Naive B cell (primary cell): Measurements from ENCODE around the gene USP35. TPM values are rescaled to one million over a fixed set of nuclear protein-coding genes. Genes with fewer than 3 reads are reported as not detected.
A peak's percentile ranks its signal among the peaks of the same experiment; 100 is the strongest.

Experiments
- ATAC-seq, 2 donors: fragments of 150-1000 bp; cut with Tn5 transposase; 2 replicates each; pipeline ENCODE4 v1.10.0; 2021; ENCODE audit warnings: low read depth in 2 of 2, mild to moderate bottlenecking in 2 of 2, moderate library complexity in 2 of 2
- DNase-seq: peaks from one replicate; pipeline ENCODE4 v3.0.0; 2022
- H3K27ac Mint-ChIP-seq, 6 donors: one replicate each; pipeline ENCODE4 v1.8.0; 2020 to 2022; ENCODE audit warnings: mild to moderate bottlenecking in 6 of 6, mixed read lengths in 6 of 6, moderate library complexity in 5 of 6, inconsistent platforms in 2 of 6
- H3K27me3 Mint-ChIP-seq, 3 donors: one replicate each; pipeline ENCODE4 v1.8.0; 2021 to 2022; ENCODE audit warnings: mixed read lengths in 3 of 3, mild to moderate bottlenecking in 1 of 3
- H3K36me3 Mint-ChIP-seq, 2 donors: one replicate each; pipeline ENCODE4 v1.8.0; 2020 to 2022; ENCODE audit warnings: mixed read lengths in 2 of 2, inconsistent platforms in 1 of 2, mild to moderate bottlenecking in 1 of 2
- H3K4me1 Mint-ChIP-seq, 3 donors: one replicate each; pipeline ENCODE4 v1.8.0; 2020 to 2022; ENCODE audit warnings: mixed read lengths in 3 of 3, inconsistent platforms in 1 of 3, mild to moderate bottlenecking in 1 of 3, moderate library complexity in 1 of 3
- H3K4me3 Mint-ChIP-seq, 8 donors: one replicate each; pipeline ENCODE4 v1.8.0; 2020 to 2022; ENCODE audit warnings: mild to moderate bottlenecking in 8 of 8, mixed read lengths in 8 of 8, moderate library complexity in 8 of 8, inconsistent platforms in 2 of 8
- H3K9me3 Mint-ChIP-seq, 7 donors: one replicate each; pipeline ENCODE4 v1.8.0; 2020 to 2022; ENCODE audit warnings: mixed read lengths in 7 of 7, mild to moderate bottlenecking in 5 of 7, inconsistent platforms in 2 of 7, moderate library complexity in 1 of 7
- polyA plus RNA-seq, 6 donors: library from polyadenylated mRNA; unstranded; fragments of 300-500 nt; fragmentation: Illumina TruSeq; gene quantifications; one replicate each; pipeline ENCODE4 v1.2.3, GENCODE V29; 2021; ENCODE audit warnings: low read depth in 6 of 6

Gene USP35
- polyA plus RNA-seq, 6 donors from 2014 or later, result 0.11 to 0.76 (median 0.52) TPM; not detected in 1

DNA sequence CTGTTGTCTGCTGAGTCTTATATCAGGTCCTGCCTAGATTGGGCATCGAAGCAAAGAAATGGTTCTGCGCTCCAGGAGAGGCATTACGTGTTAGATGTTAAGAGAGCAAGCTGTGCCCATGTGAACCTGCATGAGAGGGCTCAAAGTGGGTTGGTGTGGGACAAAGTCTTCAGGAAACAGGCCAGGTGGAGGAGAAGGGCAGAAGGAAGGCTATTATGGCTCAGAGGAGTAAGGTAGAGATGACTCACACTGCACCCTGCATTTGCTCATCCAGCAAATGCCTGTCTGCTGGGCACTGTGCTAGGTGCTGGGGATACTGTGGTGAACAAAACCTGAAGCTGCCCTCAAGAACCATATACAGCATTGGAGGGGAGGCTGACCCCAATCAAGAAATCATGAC, 5.8 kb downstream of the USP35 start:
- DNase-seq (no peak), ATAC-seq (no peak)
- Mint-ChIP-seq H3K4me1 (peaks cover 19 to 32% (median 30%) of the 10 kb centered on the region in 3 donors), H3K27ac (peak overlapping the region in 1 of 6 donors; percentile 75), H3K4me3 (no peak overlapping the region), H3K27me3 (peaks cover 0 to 6% (median 0%) of the 10 kb centered on the region in 3 donors), H3K36me3 (no peaks in the 10 kb centered on the region), H3K9me3 (no peaks in the 10 kb centered on the region)

DNA sequence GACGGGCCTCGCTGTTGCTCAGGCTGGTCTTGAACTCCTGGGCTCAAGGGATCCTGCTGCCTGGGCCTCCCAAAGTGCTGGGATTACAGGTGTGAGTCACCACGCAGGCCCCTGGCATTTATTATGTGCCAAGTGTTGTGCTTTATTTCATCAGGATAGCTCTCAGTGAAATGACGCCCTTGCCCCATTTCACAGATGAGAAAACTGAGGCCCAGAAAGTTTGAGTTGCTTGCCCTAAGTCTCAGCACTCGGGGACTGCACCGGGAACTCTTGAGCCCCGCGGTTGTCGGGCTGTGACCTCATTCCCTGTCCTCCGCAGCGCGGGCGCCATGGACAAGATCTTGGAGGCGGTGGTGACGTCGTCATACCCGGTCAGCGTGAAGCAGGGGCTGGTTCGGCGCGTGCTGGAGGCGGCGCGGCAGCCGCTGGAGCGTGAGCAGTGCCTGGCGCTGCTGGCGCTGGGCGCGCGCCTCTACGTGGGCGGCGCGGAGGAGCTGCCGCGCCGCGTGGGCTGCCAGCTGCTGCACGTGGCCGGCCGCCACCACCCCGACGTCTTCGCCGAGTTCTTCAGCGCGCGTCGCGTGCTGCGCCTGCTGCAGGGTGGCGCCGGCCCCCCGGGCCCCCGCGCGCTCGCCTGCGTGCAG, 7.3 kb downstream of the USP35 start:
- DNase-seq (no peak), ATAC-seq (no peak)
- Mint-ChIP-seq H3K27me3 (peaks cover 0 to 6% (median 0%) of the 10 kb centered on the region in 3 donors), H3K27ac (no peak overlapping the region), H3K9me3 (no peaks in the 10 kb centered on the region), H3K36me3 (no peaks in the 10 kb centered on the region), H3K4me3 (peak overlapping the region in 1 of 8 donors; percentile 8), H3K4me1 (peaks cover 9 to 16% (median 15%) of the 10 kb centered on the region in 3 donors)

GRCh38 chr11:78196661-78197091, 8.0 kb downstream of the USP35 start:
- ATAC-seq (no peak), DNase-seq (no peak)
- Mint-ChIP-seq H3K4me1 (peaks cover 12 to 17% (median 13%) of the 10 kb centered on the region in 3 donors), H3K36me3 (no peaks in the 10 kb centered on the region), H3K4me3 (no peak overlapping the region), H3K9me3 (no peaks in the 10 kb centered on the region), H3K27me3 (peaks cover 0 to 6% (median 0%) of the 10 kb centered on the region in 3 donors), H3K27ac (no peak overlapping the region)

- Mint-ChIP-seq H3K36me3 (no peaks in the 10 kb centered on the region), H3K27me3 (peaks cover 0 to 6% (median 0%) of the 10 kb centered on the region in 3 donors), H3K9me3 (no peaks in the 10 kb centered on the region), H3K4me3 (no peak overlapping the region), H3K4me1 (peaks cover 19 to 26% (median 21%) of the 10 kb centered on the region in 3 donors), H3K27ac (no peak overlapping the region)
- DNase-seq, result no peak
- ATAC-seq, result no peak
Measured at GRCh38 chr11:78197816-78198215, 9.1 kb downstream of the USP35 start.

DNA sequence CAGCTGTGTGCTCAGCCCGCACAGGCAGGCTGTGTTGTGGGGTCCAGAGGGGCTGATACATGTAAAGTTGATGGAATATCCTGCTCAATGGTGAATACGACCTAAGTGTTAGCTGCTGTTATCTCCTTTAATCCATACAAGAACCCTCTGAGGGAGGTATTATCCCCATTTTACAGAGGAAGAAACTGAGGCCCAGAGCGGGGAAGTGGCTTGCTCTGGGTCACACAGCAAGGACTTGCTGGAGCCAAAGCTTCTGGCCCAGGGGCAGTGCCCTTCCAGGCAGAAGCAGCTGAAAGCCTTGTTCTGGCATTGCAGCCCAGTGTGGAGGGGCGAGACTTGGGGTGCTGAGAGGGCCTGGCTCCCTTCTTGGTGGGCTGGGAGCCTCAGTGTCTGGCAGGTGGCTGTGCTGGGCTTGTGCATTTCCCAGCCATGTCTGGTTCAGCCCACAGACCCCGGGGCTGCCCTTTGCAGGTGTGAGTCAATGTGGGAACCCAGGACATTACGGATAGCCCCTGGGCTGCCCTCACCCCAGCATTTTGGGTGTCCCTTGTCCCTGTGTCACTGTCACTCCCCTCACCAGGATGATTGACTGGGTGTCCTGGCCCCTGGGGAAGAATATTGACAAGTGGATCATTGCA, 10.4 kb downstream of the USP35 start:
- H3K27ac Mint-ChIP-seq, result no peak overlapping the region
- H3K36me3 Mint-ChIP-seq, result no peaks in the 10 kb centered on the region

DNA sequence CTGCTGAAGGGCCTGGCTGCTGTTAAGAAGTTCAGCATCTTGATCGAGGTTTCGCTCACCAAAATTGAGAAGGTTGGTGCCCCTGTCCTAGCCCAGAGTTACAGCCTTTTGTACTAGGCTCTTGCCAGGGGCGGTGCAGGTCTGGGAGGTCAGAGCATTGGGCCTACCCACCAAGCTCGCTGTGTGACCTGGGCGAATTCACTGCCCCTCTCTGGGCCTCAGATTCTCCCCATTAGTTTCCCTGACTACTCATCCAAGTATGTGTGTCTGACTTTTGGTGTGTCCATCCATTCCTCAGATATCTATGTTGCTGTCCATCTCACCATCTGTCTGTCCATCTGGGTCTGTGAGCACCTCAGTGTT, 10.9 kb downstream of the USP35 start:
- Mint-ChIP-seq H3K4me1 (peaks cover 21 to 24% (median 22%) of the 10 kb centered on the region in 3 donors), H3K36me3 (no peaks in the 10 kb centered on the region), H3K4me3 (no peak overlapping the region), H3K9me3 (no peaks in the 10 kb centered on the region), H3K27me3 (peaks cover 0 to 6% (median 0%) of the 10 kb centered on the region in 3 donors), H3K27ac (no peak overlapping the region)
- DNase-seq (no peak), ATAC-seq (no peak)

More for the DNA sequence above, 10.4 kb downstream of the USP35 start:
- Mint-ChIP-seq H3K4me3 (no peak overlapping the region), H3K27me3 (peaks cover 0 to 6% (median 0%) of the 10 kb centered on the region in 3 donors), H3K4me1 (peaks cover 21 to 24% (median 22%) of the 10 kb centered on the region in 3 donors), H3K9me3 (no peaks in the 10 kb centered on the region)
- DNase-seq (no peak), ATAC-seq (no peak)

- DNase-seq, result no peak
- H3K36me3 Mint-ChIP-seq, result no peaks in the 10 kb centered on the region
- peaks cover 21 to 24% (median 22%) of the 10 kb centered on the region in 3 donors for H3K4me1 Mint-ChIP-seq
- peaks cover 0 to 6% (median 0%) of the 10 kb centered on the region in 3 donors for H3K27me3 Mint-ChIP-seq
- H3K27ac Mint-ChIP-seq, result no peak overlapping the region
- no peak for ATAC-seq
- H3K9me3 Mint-ChIP-seq, result no peaks in the 10 kb centered on the region
- no peak overlapping the region for H3K4me3 Mint-ChIP-seq
Measured at GRCh38 chr11:78200061-78200460, 11.3 kb downstream of the USP35 start.

DNA sequence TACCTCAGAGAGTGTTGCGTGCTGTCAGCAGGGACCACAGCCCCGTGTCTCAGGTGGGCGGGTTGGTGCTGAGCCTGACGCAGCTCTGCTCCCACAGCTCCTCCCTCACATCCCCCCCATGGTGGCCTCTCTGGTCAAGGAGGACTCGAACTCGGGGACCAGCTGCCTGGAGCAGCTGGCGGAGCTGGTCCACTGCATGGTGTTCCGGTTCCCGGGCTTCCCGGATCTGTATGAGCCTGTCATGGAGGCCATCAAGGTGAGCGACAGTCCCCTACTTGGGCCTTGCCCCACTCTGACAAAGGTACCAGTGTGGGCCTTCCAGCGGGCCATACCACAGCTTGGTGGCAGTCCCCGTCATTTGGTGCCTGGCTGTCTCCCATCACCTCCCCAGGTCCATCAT, 11.8 kb downstream of the USP35 start:
- Mint-ChIP-seq H3K4me1 (peaks cover 21 to 24% (median 22%) of the 10 kb centered on the region in 3 donors), H3K27ac (no peak overlapping the region), H3K27me3 (peaks cover 0 to 6% (median 0%) of the 10 kb centered on the region in 3 donors), H3K9me3 (no peaks in the 10 kb centered on the region), H3K36me3 (no peaks in the 10 kb centered on the region), H3K4me3 (no peak overlapping the region)
- no peak for DNase-seq
- no peak for ATAC-seq

- Mint-ChIP-seq H3K4me1 (peaks cover 21 to 24% (median 22%) of the 10 kb centered on the region in 3 donors), H3K9me3 (no peaks in the 10 kb centered on the region), H3K36me3 (no peaks in the 10 kb centered on the region), H3K27ac (peak overlapping the region; percentile 34 to 94 (median 78)), H3K27me3 (peaks cover 0 to 6% (median 0%) of the 10 kb centered on the region in 3 donors), H3K4me3 (peak overlapping the region in 1 of 8 donors; percentile 7)
- DNase-seq, result no peak
- no peak for ATAC-seq
Measured at GRCh38 chr11:78201096-78201818, 12.5 kb downstream of the USP35 start.

- H3K4me3 Mint-ChIP-seq, result peak overlapping the region in 7 of 8 donors; percentile 3 to 76 (median 17)
- H3K27me3 Mint-ChIP-seq, result no peaks in the 10 kb centered on the region
- no peaks in the 10 kb centered on the region for H3K36me3 Mint-ChIP-seq
- DNase-seq, result peak; percentile 18
- H3K4me1 Mint-ChIP-seq, result peaks cover 21 to 24% (median 22%) of the 10 kb centered on the region in 3 donors
- peak; percentile 54 to 63 for ATAC-seq
- H3K27ac Mint-ChIP-seq, result peak overlapping the region; percentile 43 to 90 (median 84)
- H3K9me3 Mint-ChIP-seq, result no peaks in the 10 kb centered on the region
Measured at GRCh38 chr11:78202733-78203167, 14.0 kb downstream of the USP35 start.

DNA sequence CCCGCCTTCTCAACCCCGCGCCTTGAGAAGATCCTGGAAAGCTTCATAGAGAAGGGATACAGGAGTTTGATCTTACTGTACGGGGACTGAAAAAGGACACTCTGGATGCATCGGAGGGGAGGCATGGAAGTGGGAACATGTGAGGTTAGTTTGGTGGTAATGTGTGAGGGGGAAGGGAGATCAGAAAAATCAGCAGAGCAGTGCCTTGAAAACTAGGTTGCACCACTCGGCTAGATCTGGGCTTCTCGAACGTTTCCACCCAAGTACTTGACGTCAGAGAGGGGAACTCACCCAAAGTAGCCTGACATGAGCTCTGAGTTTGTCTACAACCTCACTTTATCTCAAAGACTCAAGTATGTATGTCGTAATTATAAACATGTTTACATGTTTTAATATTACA, 14.5 kb downstream of the USP35 start:
- Mint-ChIP-seq H3K27ac (peak overlapping the region in 4 of 6 donors; percentile 63 to 90 (median 78)), H3K9me3 (no peaks in the 10 kb centered on the region), H3K27me3 (no peaks in the 10 kb centered on the region), H3K36me3 (no peaks in the 10 kb centered on the region), H3K4me1 (peaks cover 21 to 24% (median 22%) of the 10 kb centered on the region in 3 donors), H3K4me3 (peak overlapping the region in 6 of 8 donors; percentile 2 to 76 (median 38))
- DNase-seq (peak; percentile 15), ATAC-seq (peak; percentile 81 to 86)

- H3K36me3 Mint-ChIP-seq, result peaks cover 6 to 10% of the 10 kb centered on the region in 2 donors
- ATAC-seq (no peak), DNase-seq (no peak)
- H3K27me3 Mint-ChIP-seq, result no peaks in the 10 kb centered on the region
- H3K4me1 Mint-ChIP-seq, result peaks cover 21 to 24% (median 22%) of the 10 kb centered on the region in 3 donors
- H3K4me3 Mint-ChIP-seq, result no peak overlapping the region
- H3K9me3 Mint-ChIP-seq, result no peaks in the 10 kb centered on the region
- peak overlapping the region in 1 of 6 donors; percentile 38 for H3K27ac Mint-ChIP-seq
Measured at GRCh38 chr11:78205256-78205655, 16.5 kb downstream of the USP35 start.

DNA sequence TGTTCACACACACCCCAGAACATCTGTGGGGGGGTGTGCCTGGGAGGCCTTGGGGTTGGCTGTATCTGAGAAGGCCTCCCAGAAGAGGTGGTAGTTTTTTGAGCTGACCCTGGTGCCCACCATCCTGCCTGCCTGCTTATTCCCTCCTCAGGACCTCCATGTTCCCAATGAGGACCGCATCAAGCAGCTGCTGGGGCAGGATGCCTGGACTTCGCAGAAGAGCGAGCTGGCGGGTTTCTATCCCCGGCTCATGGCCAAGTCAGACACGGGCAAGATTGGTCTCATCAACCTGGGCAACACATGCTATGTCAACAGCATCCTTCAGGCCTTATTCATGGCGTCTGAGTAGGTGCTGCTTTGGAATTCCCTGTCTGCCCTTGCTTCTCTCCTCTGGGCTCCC, 17.0 kb downstream of the USP35 start:
- peaks cover 6 to 11% of the 10 kb centered on the region in 2 donors for H3K36me3 Mint-ChIP-seq
- DNase-seq (no peak), ATAC-seq (no peak)
- no peak overlapping the region for H3K4me3 Mint-ChIP-seq
- no peaks in the 10 kb centered on the region for H3K27me3 Mint-ChIP-seq
- no peaks in the 10 kb centered on the region for H3K9me3 Mint-ChIP-seq
- peaks cover 21 to 24% (median 22%) of the 10 kb centered on the region in 3 donors for H3K4me1 Mint-ChIP-seq
- peak overlapping the region in 1 of 6 donors; percentile 38 for H3K27ac Mint-ChIP-seq
